Endometrial microvascular endothelial cells (primary cell): ENCODE data around the gene QSOX1. TPM values are rescaled to one million over a fixed set of nuclear protein-coding genes. Genes with fewer than 3 reads are reported as not detected.

Experiments used
- in situ Hi-C: cut with HindIII; loops from 2 replicates; pipeline ENCODE4 v1.10.0; 2017; ENCODE audit warnings: low sequenced_read_pairs, low pct_unique_long_range_greater_than_20kb; ENCODE audit errors: inconsistent ontology term
- total RNA-seq: library from RNA; depleted of rRNA; stranded (reverse); fragments of >200 nt; gene quantifications from one replicate; pipeline ENCODE4 v1.2.3, GENCODE V29; 2015; ENCODE audit errors: inconsistent ontology term

The QSOX1 gene
- total RNA-seq, 1 donor from 2014 or later, result 518 TPM

DNA sequence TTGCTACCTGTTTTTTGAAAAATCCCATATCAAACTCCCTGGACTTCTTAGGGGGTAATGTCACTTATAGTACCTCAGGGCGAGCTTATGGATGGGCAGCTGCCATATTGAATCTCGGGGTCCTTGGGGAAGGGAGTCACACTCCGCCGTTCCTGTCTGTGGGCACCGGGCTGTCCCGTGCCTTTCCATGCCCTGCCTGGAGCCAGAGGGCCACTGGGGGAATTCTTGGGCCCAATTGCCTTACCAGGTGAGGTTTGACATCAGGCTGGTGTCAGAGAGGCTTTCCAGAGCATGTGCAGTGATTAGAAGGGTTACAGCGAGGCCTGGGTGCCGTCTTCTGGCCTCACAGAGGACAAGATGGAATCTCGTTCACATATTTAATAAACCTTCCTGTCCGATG, 28.8 kb downstream of the QSOX1 start:
- in situ Hi-C loops, result no loop called here

DNA sequence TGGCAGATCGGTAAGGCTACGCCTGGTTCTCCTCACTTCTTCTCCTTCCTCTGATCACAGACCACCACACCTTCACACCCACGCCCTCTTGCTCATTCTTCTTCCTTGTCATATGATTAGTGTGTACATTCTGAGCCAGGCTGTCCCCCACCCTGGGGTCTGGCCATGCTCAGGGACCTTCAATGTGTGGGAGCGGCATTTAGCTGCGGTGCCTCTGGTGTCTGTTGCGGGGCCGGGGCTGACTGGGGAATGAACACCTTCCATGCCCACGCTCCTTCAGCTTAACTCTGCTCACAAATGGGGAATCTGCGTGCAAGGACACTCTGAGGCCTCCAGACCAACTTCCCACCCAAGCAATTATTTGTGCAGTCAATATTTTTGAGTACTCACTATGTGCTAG, 29.4 kb downstream of the QSOX1 start:
- in situ Hi-C loops, result no loop called here

DNA sequence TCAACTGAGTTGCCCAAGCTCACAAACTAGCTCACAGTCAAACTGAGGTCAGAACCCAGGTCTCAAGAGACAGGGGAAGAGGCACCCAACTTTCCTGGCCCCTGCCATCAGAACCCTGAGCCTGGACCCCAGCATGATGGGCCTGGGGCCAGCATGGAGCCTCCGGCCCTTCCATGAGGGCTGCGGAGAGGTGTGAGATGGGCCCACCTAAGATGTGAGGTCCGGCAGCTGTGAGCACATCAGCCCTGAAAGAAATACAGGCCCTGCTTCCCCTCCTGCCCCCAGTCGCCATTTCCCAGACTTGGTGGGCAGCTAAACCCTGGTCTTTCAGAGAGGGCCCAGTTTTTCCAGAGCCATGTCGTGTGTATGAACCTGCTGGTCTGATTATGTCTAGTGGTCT, 30.6 kb downstream of the QSOX1 start:
- in situ Hi-C loops, result no loop called here

DNA sequence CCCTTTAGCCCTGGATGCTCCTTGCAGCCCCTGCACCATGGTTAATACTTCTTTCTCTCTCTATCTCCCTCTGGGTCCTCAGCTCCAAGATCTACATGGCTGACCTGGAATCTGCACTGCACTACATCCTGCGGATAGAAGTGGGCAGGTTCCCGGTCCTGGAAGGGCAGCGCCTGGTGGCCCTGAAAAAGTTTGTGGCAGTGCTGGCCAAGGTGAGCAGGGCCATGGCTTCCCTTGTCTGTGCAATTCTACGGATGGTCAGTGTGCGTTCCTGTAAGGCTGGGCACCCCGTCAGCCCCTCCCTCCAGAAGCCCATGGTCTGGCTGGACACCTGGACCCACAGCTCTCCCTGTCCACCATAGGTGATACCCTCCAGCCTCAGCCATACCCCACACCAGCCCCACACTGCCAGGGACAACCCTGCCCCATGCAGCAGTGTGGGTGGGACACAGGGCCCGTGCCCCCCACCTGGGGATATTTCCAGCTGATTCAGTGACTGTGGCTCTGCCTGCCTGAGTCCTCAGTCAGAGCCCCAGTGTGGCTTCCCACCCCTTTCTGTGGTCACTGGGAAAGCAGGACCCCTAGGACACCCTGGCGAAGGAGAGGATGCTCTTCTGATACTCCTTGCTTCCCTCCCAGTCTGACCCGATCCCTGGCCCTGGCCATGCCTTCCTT, 31.4 kb downstream of the QSOX1 start:
- in situ Hi-C loops, result no loop called here

DNA sequence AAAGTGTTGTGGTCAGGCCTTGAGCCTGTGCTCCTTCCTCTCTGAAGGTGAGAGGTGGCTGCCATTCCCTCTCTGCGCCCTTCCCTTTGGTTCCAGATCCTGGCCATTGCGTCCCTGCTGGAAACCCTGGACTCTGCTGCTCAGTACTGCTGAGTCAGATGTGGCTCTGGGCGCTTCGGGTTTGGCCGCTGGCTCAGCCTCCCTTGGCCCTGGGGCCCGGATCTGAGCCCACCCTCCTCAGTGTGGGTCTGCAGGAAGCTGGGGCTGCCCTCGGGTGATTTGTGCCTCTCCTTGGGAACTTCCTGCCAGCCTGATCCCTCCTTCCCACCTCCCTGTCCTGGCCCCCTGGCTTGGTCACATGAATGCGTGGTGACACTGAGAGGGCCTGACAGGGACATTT, 32.2 kb downstream of the QSOX1 start:
- in situ Hi-C loops, result no loop called here

DNA sequence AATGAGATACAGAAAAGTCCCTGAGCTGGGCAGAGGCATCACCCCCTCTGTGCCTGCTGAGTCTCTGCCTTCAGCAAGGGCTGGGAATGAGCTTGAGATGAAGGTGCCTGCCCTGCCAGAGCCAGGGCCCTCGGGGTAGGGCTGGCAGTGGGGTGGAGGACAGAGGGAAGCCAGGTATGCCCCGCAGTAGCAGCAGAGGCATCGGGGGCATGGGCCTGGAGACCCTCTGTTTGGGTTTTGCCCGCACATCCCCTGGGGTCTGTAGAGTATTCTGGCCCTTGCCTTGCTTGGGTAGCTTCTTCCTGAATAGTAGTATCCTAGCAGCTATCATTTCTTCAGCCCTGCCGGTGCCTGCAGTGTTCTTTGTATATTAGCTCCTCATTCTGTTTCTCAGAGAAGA, 33.0 kb downstream of the QSOX1 start:
- in situ Hi-C loops, result no loop called here

DNA sequence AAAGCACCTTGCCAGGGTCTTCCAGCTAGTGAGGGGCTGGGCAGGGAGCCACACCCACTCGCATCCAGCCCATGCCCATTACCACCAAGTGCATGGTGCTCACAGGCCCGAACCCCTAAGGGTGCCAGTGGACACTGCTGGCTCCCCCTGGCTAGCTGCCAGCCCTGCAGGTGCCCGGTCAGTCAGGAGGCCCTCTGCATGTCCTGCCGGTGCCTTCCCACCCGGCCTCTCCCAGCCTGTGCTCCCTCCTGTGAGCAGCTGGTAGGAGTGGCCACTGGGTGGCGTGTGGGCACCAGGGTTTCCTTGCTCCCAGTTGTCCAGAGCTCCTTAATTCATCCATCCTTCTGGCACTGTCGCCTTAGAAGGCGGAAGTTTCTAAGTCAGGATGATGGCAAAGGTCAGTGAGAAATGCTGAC, 33.4 kb downstream of the QSOX1 start:
- in situ Hi-C loops, result no loop called here

DNA sequence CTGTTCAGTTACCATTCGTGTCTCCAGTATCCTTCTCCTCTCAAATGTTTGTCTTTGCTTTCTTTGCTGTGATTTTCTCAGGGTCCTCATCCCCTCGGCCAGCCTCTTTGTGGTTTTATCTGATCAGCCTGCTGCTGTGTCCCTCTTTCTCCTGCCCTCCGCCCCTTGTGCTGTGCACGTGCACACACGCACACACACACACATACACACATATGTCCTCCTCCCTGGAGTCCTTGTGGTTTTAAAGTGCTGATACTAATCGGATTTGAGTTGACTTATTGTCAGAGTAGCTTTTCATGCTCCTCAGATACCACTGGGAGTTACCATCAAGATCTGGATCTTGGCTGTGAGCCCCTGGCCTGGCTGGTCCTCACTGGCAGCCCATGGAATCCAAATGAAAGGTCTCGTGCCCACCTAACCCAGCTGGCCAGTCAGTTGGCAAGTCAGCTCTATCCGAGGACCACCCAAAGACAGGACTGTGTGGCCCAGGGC, 34.1 kb downstream of the QSOX1 start:
- in situ Hi-C loops, result no loop called here

DNA sequence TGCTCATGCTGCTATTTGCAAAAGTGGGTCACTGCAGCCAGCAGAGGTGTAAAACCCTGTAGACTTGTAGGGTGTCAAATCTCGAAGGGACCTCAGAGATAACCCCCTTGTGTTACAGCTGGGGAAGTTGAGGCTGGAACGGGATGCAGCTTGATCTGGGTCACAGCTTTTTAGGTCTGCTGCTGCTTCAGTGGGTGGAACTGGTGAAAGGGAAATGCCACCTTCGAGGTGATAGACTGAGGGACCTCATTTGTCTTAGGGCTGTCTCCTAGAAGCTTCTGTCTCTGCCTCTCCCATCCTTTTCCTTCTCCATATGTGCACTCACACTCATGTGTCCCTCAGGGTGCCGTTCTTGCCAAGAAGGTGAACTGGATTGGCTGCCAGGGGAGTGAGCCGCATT, 35.4 kb downstream of the QSOX1 start:
- in situ Hi-C loops, result no loop called here

DNA sequence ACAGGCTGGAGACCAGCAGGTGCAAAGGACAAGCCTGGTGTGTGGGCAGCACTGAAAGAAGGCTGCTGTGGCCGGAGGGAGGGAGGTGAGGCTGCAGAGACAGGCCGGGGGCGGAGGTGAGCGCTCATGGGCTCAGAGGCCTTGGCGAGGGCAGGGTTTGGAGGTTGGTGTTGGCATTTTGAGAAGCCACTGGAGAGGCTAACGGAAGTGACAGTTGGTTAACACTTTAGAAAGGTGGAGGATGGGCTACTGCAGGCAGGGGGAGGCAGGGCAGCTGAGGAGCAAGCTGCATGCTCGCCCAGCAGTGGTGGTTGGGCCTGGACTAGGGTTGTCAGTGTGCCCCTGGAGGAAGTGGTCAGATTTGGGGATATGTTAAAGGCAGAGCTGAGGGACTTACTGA, 37.5 kb downstream of the QSOX1 start:
- in situ Hi-C loops, result no loop called here

DNA sequence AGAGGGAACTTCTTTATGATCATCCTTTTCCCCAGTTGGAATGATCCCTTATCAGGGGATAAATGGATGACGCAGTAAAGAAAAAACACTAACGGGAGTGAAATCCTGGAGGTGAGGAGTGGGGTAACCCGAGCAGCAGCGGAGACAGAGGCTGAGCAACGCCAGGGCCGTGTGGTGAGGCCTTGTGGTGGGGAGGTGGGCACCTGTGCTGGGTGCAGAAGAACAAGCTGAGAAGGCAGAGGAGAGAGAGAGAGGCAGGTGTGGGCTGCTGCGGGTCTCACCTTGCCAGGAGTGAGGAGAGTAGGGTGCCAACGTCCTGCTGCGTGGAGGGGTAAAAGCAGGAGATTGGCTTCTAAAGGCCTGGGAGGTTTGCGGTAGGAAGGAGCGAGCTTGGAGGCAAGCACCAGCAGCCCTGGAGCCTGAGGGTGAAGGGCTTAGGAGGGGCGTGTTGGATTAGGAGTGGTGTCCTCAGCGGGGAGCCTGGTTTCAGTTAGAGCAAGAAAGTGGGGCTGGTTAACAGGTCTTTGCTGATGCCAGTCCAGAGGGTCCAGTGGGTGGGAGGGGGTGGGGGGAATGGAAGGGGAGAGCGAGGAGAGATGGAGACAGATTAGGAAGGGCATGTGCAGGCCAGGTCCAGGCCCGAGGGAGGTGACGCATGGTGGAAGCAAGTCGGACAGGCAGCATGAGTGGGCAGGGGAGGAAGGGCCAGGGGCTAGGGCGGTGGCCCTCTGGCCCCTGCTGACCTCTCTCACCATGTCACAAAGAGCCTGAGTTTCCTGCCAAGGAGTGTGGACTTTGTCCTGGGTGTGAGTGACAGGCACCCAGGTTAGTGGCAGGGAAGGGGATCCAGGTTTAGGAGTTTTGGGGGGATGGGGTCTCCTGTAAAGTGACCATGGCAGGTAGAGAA, 38.7 kb downstream of the QSOX1 start:
- in situ Hi-C loops, result no loop called here

DNA sequence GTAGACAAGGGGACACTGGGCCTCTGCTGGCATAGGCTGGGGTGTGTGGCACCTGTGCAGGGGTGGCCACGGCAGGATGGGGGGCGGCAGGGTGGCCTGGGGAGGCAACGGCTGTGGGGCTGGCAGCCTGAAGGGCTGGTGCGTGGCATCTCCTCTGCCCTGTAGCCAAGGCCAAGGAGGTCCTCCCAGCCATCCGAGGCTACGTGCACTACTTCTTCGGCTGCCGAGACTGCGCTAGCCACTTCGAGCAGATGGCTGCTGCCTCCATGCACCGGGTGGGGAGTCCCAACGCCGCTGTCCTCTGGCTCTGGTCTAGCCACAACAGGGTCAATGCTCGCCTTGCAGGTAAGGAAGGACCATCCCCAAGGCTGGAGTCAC, 39.4 kb downstream of the QSOX1 start:
- in situ Hi-C loops, result no loop called here

DNA sequence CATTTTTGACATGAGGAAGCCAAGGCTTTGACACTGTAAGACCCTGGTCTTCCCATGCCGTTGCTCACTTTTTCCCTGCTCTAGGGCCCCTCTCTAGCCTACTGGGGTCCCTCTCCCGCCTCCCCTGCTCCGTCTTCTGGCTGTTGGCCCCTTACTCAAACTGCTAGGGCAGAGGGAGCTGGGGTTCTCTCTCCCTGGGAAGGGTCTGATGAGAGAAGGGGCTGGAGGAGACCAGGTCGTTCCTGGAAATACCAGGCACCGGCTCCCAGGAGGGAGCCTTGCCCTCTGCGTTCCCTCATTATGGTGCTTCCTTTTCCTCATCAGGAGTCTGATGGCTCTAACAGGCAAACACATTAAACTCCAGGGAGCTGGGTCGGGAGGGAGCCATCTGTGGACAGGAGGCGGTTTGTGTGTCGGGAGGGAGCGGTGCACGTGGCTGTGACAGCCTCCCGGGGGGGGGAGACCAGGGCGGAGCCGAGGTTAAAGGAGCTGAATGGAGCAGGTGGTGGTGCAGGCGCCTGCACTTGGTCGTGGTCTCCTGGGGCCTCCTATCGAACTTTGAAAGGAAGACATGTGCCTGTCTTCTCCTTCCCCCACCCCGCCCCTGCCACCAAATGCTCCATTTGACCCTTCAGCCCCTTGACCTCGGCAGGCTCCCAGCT, 40.0 kb downstream of the QSOX1 start:
- in situ Hi-C loops, result no loop called here

DNA sequence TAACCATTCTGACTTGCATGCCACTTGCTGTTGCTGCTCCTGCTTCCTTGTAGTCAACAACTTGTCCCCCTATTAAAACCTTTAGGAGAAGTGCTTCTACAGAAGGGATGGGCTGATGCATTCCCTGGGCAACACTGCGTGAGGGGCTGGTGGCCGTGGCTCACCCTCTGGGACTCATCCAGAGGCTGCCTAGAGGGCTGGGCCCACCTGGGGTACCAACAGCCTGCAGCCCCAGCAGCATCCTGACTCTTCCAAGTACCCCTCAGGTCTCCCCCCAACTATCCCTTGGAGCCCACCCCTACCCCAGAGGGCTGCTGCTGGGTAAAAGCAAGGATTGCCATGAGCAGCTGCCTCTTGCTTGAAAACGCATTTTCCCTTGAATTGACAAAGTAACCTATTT, 40.7 kb downstream of the QSOX1 start:
- in situ Hi-C loops, result no loop called here

DNA sequence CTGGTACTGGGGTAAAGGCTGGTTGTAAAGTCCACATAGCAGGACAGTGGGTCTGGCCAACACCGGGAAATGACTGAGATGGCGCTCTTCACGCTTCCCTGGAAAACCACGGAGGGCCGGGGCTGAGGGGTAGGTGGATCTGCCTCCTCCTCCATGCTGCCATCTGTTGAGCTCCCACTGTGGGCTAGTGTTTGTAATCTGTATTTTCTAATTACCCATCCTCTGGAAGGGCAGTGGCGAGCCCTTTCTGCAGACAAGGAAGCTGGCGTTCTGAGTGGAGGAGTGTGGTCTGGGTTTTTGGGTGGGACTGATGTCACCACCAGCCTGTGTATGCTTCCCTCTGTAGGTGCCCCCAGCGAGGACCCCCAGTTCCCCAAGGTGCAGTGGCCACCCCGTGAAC, 41.2 kb downstream of the QSOX1 start:
- in situ Hi-C loops, result no loop called here

DNA sequence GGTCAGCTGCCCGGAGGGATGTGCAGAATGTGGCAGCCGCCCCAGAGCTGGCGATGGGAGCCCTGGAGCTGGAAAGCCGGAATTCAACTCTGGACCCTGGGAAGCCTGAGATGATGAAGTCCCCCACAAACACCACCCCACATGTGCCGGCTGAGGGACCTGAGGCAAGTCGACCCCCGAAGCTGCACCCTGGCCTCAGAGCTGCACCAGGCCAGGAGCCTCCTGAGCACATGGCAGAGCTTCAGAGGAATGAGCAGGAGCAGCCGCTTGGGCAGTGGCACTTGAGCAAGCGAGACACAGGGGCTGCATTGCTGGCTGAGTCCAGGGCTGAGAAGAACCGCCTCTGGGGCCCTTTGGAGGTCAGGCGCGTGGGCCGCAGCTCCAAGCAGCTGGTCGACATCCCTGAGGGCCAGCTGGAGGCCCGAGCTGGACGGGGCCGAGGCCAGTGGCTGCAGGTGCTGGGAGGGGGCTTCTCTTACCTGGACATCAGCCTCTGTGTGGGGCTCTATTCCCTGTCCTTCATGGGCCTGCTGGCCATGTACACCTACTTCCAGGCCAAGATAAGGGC, 41.9 kb downstream of the QSOX1 start:
- in situ Hi-C loops, result no loop called here

DNA sequence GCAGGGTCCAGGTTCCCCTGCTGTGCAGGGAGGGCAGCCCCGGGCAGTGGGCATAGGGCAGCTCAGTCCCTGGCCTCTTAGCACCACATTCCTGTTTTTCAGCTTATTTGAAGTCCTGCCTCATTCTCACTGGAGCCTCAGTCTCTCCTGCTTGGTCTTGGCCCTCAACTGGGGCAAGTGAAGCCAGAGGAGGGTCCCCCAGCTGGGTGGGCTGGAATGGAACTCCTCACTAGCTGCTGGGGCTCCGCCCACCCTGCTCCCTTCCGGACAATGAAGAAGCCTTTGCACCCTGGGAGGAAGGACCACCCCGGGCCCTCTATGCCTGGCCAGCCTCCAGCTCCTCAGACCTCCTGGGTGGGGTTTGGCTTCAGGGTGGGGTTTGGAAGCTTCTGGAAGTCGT, 42.6 kb downstream of the QSOX1 start:
- in situ Hi-C loops, result no loop called here

DNA sequence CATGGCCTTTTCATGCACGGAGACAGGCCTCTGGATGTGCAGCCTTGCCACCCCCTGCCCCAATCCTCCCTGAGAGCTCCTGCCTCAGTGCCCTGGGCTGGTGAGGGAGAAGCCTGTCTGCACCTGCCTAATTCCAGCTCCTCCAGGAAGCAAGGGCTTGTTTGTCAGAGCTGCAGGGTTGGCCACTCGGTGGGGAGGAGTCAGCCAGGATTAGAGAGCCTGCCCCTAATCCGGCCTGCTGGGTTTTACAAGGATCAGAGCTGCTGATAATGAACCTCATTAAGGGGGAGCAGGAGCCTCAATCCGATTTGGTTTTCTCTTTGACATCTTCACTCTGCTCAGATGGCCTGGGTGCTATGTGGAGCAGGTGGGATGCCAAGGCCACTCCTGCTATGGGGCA, 43.5 kb downstream of the QSOX1 start:
- in situ Hi-C loops, result no loop called here

DNA sequence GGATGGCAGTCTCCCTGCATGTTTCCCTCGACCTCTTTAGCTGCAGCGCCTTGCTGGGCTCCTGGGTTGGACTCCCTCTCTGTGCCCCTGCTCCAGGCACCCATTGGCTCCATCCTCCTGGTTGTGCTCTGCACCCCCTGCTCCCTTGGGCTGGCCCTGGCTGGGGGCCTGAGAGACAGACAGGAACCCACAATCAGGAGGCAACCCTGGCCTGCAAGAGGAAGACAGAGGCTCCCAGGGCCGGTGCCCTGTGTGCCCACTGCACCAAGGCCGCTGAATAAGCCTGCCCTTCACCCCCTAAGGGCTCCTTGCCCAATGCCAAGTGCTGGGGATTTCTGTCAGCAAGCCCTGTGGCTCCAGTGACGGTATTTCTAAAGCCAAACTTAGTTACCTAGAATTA, 43.9 kb downstream of the QSOX1 start:
- in situ Hi-C loops, result no loop called here

DNA sequence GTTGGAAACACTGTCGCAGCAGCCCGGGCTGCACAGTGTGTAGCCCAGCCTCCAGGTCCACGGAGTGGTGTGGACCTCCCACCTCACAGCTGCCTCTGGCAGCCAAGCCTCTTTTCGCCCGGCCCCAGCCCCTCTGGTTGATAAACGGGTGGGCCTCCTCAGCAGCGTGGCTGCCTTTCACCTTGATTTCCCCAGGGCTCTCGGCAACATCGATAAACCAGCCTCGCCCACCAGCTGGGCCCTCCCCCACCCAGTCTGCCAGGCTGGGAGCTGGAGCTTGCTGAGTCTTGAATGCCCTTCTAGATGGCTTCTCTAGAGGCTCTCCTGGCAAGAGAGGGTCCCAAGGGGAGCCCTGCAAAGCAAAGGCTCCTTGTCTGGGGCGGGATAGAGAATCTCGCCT, 44.3 kb downstream of the QSOX1 start:
- in situ Hi-C loops, result no loop called here
